Activated effector memory CD4-positive, alpha-beta T cell treated with anti-CD3 and anti-CD28 coated beads, Interleukin-2, amount 50 U/mL, for 16 hours (primary cell): Measurements from ENCODE around the gene RABGAP1L.
"Not testable (repeated sequence)": the region's sequence is repeated elsewhere in the genome, so short reads cannot be mapped to it uniquely, and the experiment has no call there.

ENCODE experiments used
- DNase-seq: peaks from one replicate; pipeline ENCODE4 v3.0.0-alpha.2; 2020

The RABGAP1L gene

GRCh38 chr1:174159252-174160108 lies at the start of gene RABGAP1L:
TSS of gene RABGAP1L (plus strand) at chr1:174159520.
- peak; percentile 97 for DNase-seq

GRCh38 chr1:174110053-174110452 lies 49.3 kb upstream of the RABGAP1L start:
- no peak for DNase-seq

- DNase-seq: no peak
These were observed 46.7 kb upstream of the RABGAP1L start for GRCh38 chr1:174112489-174113162.

DNA sequence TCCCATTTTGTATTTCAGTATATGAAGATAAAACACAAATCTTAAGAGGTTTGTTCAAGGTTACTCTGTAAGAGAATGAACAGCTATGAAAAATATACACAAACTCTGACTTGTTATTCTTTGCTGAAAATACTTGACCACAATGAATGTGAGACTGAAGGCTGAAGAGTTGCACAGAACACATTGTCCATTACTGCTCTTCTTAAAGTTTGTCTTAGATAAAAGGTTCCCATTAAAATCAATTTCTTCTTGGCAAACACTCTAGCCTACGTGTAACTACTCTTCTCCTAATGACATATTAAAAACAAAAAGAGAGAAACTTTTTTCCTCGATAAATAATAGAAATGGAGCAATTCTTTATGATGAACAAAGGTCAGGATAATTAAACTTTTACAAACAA lies 45.2 kb upstream of the RABGAP1L start:
- no peak for DNase-seq

- no peak for DNase-seq
These were observed 44.4 kb upstream of the RABGAP1L start for GRCh38 chr1:174114788-174115448.

GRCh38 chr1:174116042-174116441 lies 43.3 kb upstream of the RABGAP1L start:
- DNase-seq: no peak

DNA sequence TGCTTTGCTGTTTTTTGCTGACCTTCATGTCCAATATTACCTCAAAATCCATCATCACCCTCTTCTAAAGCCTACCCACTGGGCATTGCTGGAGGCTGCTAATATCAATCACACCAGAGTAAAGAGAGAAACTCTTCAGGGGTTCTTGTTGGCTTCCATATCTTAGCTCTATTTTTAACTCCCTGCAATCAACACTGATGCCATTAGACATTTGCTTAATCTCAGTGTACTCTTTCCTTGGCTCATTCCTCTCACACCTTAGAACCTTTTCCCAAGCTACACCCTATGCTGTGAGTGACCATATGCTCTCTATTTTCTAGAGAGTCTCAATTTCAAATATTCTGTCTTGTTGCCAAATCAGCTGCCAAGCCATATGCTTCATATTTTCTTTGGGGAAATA lies 40.6 kb upstream of the RABGAP1L start:
- no peak for DNase-seq

DNA sequence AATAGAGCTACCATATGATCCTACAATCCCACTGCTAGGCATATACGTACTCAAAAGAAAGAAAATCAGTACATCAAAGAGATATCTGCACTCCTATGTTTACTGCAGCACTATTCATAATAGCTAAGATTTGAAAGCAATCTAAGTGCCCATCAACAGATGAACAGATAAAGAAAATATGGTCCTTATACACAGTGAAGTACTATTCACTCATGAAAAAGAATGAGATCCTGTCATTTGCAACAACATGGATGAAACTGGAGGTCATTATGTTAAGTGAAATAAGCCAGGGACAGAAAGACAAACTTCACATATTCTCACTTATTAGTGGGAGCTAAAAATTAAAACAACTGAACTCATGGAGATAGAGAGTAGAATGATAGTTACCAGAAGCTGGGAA lies 37.0 kb upstream of the RABGAP1L start:
- not testable (repeated sequence) for DNase-seq

GRCh38 chr1:174123843-174124242 lies 35.5 kb upstream of the RABGAP1L start:
- no peak for DNase-seq

- DNase-seq: not testable (repeated sequence)
These were observed 32.1 kb upstream of the RABGAP1L start for GRCh38 chr1:174127176-174127575.

- no peak for DNase-seq
These were observed 28.2 kb upstream of the RABGAP1L start for GRCh38 chr1:174131032-174131638.

GRCh38 chr1:174134003-174134659 lies 25.2 kb upstream of the RABGAP1L start:
- DNase-seq: no peak

DNA sequence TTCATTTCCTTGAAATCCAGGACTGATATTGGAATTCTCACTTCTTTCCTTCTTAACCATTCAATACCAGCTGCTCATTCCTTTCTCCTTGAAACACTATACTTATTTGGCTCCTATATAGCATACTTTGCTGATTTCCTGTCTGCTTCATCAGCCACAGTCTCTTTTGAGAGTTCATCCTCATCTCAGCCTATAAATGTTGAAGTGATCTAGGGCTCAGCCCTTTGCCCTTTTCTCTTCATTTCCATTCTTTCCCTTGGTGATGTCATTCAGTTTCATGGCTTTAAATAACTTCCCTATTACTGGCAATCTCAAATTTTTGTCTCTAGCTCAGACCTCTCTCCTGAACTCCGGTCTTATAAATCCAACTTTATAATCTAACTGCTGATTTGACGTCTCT lies 24.1 kb upstream of the RABGAP1L start:
- DNase-seq: no peak

DNA sequence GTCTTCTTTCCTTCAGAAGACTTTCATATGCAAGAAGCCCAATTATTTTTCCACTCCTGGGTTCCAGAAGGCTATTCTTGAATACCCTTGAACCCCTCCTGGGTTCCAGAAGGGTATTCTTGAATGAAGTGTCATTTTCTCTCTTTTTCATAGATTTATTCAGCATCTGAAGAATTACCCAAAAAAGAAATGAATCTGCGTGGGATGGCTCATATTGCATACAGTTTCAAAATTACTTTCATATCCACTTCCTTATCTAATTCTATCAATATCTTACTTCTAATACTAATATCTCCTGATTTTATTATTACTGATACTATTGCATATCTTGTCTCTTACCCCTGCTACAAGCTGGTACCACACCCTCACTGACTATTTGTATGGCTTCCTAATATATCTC lies 22.6 kb upstream of the RABGAP1L start:
- no peak for DNase-seq

DNA sequence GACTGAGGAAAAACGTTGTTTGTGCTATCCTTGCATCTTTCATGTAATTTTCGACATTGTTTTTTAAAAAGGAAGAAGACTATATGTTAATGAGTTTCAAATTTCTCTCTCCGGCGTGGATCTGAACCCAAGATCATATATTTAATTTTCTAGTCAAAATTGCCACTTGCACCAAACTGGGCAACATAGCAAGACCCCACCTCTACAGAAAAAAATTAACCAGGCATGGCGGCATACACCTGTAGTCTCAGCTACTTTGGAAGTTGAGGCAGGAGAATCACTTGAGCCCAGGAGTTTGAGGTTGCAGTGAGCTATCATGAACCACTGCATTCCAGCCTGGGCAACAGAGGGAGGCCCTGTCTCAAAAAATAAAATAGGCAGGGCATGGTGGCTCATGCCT lies 16.5 kb upstream of the RABGAP1L start:
- DNase-seq: no peak

DNA sequence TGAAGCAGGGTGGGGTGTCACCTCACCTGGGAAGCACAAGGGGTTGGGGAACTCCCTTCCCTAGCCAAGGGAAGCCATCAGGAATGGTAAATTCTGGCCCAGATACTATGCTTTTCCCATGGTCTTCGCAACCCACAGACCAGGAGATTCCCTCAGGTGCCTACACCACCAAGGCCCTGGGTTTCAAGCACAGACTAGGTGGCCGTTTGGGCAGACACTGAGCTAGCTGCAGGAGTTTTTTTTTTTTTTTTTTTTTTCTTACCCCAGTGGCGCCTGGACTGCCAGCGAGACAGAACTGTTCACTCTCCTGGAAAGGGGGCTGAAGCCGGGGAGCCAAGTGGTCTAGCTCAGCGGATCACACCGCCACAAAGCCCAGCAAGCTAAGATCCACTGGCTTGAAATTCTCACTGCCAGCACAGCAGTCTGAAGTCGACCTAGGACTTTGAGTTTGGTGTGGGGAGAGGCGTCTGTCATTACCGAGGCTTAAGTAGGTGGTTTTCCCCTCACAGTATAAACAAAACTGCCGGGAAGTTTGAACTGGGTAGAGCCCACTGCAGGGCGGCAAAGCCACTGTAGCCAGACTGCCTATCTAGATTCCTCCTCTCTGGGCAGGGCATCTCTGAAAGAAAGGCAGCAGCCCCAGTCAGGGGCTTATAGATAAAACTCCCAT lies 15.5 kb upstream of the RABGAP1L start:
- not testable (repeated sequence) for DNase-seq

- DNase-seq: not testable (repeated sequence)
These were observed 14.9 kb upstream of the RABGAP1L start for GRCh38 chr1:174144397-174144783.

DNA sequence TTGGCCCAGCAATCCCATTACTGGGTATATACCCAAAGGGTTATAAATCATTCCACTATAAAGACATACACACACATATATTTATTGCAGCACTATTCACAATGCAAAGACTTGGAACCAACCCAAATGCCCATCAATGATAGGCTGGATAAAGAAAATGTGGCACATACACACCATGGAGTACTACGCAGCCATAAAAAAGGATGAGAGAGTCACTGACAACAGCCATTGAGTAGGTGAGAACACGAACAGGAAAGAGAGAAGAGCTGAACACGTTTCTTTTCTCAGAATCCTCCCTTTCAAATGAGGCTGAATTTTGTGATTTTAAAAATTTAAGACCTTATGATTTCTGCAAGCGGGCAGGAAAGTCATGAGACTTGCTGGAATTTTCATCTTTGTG lies 10.1 kb upstream of the RABGAP1L start:
- no peak for DNase-seq

DNA sequence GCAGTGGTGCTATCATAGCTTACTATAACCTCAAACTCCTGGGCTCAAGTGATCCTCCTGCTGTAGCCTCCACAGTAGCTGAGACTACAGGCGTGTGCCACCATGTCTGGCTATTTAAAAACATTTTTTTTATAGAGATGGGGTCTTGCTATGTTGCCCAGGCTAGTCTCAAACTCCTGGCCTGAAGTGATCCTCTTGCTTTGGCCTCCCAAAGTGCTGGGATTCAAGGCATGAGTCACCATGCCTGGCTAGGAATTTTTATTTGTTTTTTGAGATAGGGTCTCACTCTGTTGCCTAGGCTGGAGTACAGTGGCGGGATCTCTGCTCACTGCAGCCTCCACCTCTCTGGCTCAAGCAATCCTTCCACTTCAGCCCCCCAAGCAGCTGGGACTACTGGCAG lies 8.8 kb upstream of the RABGAP1L start:
- no peak for DNase-seq

DNA sequence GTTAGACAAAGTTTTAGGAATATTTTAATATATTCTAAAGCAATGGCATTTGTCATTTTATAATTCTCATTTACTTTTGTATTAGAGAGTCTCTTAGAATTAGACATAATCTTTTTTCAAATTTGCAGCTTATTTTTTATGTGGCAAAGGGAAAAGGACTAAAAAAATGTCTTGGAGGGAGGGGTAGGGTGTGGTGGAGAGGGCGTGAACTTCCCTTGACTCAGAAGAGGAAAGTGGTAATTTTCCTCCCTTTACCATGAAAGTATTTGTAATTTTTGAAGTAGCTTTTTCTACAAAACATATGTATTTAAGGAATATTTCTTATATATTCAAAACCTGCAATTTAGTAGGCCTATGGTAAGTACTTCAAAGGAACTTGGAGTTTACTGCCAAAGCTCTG lies 6.9 kb upstream of the RABGAP1L start:
- DNase-seq: no peak

GRCh38 chr1:174153085-174153824 lies 6.1 kb upstream of the RABGAP1L start:
- DNase-seq: no peak

- no peak for DNase-seq
These were observed 5.6 kb upstream of the RABGAP1L start for GRCh38 chr1:174153825-174154107.
